ENCODE results near the gene CNTN5. TPM values are rescaled to one million over a fixed set of nuclear protein-coding genes. Genes with fewer than 3 reads are reported as not detected.
"Not testable (repeated sequence)": the region's sequence is repeated elsewhere in the genome, so short reads cannot be mapped to it uniquely, and the experiment has no call there.

CNTN5 gene
- total RNA-seq, 2 experiments from 2014 or later, result not detected

DNA sequence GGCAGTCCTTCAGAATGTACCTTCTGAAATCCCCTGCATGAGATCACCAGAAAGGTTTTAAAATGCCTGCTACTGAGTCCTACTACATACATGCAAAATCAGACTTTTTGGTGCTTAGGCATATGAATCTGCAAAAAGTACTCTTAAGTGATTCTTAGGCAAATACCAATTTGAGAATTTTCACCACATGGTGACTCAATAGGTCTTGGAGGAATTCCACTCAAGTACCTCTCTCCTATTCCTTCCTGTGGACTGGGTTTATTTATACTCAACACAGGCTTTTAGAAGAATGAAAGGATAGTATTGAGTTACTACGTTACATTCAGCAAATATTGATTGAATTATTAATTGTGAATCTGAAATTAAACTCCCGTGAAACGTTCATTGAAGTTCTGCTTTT lies 223.9 kb downstream of the CNTN5 start:
- ATAC-seq, result no peak
- POLR2A ChIA-PET, result no interaction called here
- peaks cover 15% of the 10 kb centered on the region for H3K9me3 Mint-ChIP-seq (ENCODE audit: insufficient read depth)
- DNase-seq, result no peak
- no peak overlapping the region for H3K4me3 Mint-ChIP-seq
- H3K27me3 Mint-ChIP-seq (ENCODE audit: low read depth), result no peaks in the 10 kb centered on the region
- no peaks in the 10 kb centered on the region for H3K4me1 Mint-ChIP-seq (ENCODE audit: low read depth)
- CTCF ChIA-PET, result no interaction called here
- no peaks in the 10 kb centered on the region for H3K36me3 Mint-ChIP-seq (ENCODE audit: low read depth)
- no peak overlapping the region for H3K27ac Mint-ChIP-seq

DNA sequence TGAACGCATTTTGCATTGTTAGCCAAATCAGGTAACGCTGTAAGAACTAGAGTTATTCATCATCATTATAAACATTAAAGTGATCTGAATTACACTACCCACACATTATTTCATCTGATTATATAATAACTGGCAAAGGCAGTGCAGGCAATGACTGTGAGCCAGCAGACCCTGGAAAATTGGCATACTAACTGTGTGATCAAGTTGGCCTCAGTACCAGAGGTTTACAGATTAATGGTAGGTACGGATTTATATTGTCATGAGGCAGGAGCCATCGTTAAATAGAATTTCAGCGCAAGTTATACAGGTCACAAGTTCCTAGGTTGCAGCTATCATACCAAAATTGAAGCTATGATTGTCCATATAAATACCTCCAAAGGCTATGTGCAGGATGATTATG lies 225.4 kb downstream of the CNTN5 start:
- Mint-ChIP-seq H3K27ac (no peak overlapping the region), H3K4me1 (ENCODE audit: low read depth) (no peaks in the 10 kb centered on the region), H3K27me3 (ENCODE audit: low read depth) (no peaks in the 10 kb centered on the region), H3K36me3 (ENCODE audit: low read depth) (no peaks in the 10 kb centered on the region), H3K9me3 (ENCODE audit: insufficient read depth) (peaks cover 6% of the 10 kb centered on the region), H3K4me3 (no peak overlapping the region)
- POLR2A ChIA-PET, result no interaction called here
- CTCF ChIA-PET, result no interaction called here
- ATAC-seq (no peak), DNase-seq (no peak)

DNA sequence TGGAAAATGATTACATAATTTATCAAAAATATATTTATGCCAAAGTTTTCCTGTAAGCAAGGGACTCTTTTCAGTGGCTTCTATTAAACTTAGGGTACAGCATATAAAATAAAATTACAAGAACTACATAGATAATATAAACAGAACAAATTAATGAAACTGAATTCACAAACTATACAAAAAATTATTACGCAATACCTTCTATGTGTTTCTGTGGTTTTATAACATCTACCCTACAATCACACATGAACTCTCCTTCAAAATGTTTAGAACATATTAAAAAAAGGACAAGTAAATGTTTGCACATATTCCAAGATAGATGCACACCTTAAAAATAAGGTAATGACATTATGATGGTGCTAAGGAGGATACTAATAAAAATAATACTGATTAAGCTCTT lies 235.9 kb downstream of the CNTN5 start:
- Mint-ChIP-seq H3K36me3 (ENCODE audit: low read depth) (no peaks in the 10 kb centered on the region), H3K4me1 (ENCODE audit: low read depth) (no peaks in the 10 kb centered on the region), H3K27ac (no peak overlapping the region), H3K9me3 (ENCODE audit: insufficient read depth) (peaks cover 6% of the 10 kb centered on the region), H3K27me3 (ENCODE audit: low read depth) (no peaks in the 10 kb centered on the region), H3K4me3 (no peak overlapping the region)
- CTCF ChIA-PET, result no interaction called here
- DNase-seq (no peak), ATAC-seq (no peak)
- POLR2A ChIA-PET, result no interaction called here

DNA sequence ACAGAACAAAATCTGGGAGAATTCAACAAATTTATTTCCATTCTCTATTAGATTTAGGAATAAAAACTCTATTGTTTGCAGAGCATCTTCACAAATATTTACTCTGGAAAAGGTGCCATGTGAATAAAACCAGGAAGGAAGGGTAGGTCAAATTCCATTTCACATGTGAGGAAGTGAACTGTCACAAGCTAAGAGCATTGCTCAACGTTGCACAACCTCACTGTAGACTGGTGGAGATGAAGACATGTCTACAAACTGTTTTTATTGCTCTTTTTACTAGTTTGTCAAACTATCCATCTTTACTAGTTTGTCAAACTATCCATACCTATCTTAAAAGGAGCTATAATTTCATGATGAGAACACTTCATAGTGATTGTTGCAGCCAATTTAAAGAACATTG lies 236.4 kb downstream of the CNTN5 start:
- no peaks in the 10 kb centered on the region for H3K27me3 Mint-ChIP-seq (ENCODE audit: low read depth)
- no peak overlapping the region for H3K27ac Mint-ChIP-seq
- H3K9me3 Mint-ChIP-seq (ENCODE audit: insufficient read depth), result peaks cover 6% of the 10 kb centered on the region
- ATAC-seq (no peak), DNase-seq (no peak)
- H3K36me3 Mint-ChIP-seq (ENCODE audit: low read depth), result no peaks in the 10 kb centered on the region
- CTCF ChIA-PET, result no interaction called here
- H3K4me3 Mint-ChIP-seq, result no peak overlapping the region
- POLR2A ChIA-PET, result no interaction called here
- H3K4me1 Mint-ChIP-seq (ENCODE audit: low read depth), result no peaks in the 10 kb centered on the region

DNA sequence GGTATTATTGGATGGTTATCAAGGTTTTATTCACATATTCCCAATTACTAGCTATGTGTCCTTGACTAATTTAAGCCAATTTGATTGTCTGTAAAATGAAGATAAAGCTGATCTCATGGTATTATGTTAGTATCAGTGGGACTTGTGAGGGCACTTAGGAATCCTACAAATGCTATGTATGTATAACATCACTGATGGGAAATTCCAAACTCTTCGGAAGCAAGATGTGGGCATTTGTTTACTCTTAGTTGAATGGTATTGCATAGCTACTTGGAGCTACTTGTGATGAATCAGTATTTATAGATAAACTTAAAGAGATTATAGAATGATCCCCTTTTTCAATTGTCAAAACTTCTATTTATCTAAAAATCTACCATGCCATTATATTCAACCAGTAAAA lies 239.9 kb downstream of the CNTN5 start:
- Mint-ChIP-seq H3K4me3 (no peak overlapping the region), H3K4me1 (ENCODE audit: low read depth) (no peaks in the 10 kb centered on the region), H3K27me3 (ENCODE audit: low read depth) (no peaks in the 10 kb centered on the region), H3K9me3 (ENCODE audit: insufficient read depth) (peaks cover 7% of the 10 kb centered on the region), H3K36me3 (ENCODE audit: low read depth) (no peaks in the 10 kb centered on the region), H3K27ac (no peak overlapping the region)
- no peak for ATAC-seq
- no peak for DNase-seq
- ChIA-PET POLR2A (no interaction called here), CTCF (no interaction called here)

DNA sequence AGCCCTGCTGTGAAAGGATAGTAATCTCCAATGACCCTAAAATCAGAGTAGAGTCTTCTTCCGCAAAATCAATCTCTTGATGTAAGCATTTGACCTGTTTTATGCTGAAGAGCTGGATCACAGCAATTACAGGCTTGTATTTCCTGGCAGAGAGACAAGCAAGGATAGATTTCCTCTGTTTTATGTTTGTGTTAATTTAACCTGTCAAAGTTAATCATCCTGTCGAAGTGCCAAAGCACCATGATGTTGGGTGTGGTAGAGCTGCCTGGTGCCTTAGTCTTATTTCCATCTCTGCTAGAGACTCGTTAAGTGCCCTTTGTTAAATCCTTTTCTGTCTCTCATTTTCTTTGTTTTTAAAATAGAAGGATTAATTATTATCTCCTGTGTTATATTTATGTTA lies 248.1 kb downstream of the CNTN5 start:
- no peak for ATAC-seq

DNA sequence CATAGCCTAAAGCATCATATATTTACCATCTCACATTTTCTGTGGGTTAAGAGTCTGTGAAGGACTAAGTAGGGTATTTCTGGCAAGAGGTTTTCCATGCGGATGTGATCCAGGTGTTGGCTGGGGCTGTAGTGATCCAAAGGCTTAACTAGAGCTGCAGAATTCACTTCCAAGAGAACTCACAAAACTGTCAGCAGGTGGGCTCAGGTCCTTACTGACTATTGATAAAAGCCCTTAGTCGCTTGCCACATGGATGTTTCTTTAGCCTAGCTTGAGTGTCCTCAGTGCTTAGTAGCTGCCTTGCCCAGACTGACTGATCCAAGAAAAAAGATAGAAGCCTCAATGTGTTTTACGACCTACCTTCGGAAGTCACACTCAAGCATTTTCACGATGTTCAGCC lies 250.8 kb downstream of the CNTN5 start:
- Mint-ChIP-seq H3K4me1 (ENCODE audit: low read depth) (no peaks in the 10 kb centered on the region), H3K36me3 (ENCODE audit: low read depth) (no peaks in the 10 kb centered on the region), H3K27me3 (ENCODE audit: low read depth) (no peaks in the 10 kb centered on the region), H3K9me3 (ENCODE audit: insufficient read depth) (peaks cover 14% of the 10 kb centered on the region), H3K4me3 (no peak overlapping the region), H3K27ac (no peak overlapping the region)
- no peak for ATAC-seq
- POLR2A ChIA-PET, result no interaction called here
- DNase-seq, result no peak
- CTCF ChIA-PET, result no interaction called here

More for the DNA sequence above, 248.1 kb downstream of the CNTN5 start:
- ChIA-PET CTCF (no interaction called here), POLR2A (no interaction called here)
- no peaks in the 10 kb centered on the region for H3K27me3 Mint-ChIP-seq (ENCODE audit: low read depth)
- peaks cover 9% of the 10 kb centered on the region for H3K9me3 Mint-ChIP-seq (ENCODE audit: insufficient read depth)
- no peaks in the 10 kb centered on the region for H3K36me3 Mint-ChIP-seq (ENCODE audit: low read depth)
- no peak overlapping the region for H3K4me3 Mint-ChIP-seq
- DNase-seq, result no peak
- no peak overlapping the region for H3K27ac Mint-ChIP-seq
- H3K4me1 Mint-ChIP-seq (ENCODE audit: low read depth), result no peaks in the 10 kb centered on the region

DNA sequence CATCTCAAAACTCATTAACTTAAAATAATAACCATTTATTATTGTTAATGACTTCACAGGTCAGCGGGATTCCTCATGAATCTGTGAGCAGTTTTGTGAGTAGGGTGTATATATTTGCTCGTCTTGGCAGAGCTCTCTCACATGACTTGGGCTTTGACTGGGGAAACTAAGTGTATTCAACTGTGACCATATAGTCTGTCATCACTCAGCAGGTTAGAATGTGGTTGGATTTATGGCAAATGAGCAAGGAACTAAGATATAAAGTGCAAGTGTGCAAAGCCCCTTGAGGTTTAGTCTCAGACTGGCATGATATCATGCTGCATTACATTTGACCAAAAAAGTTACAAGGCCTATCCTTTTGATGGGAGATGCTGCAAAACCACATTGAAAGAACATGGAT lies 254.8 kb downstream of the CNTN5 start:
- POLR2A ChIA-PET, result no interaction called here
- H3K4me1 Mint-ChIP-seq (ENCODE audit: low read depth), result no peaks in the 10 kb centered on the region
- H3K4me3 Mint-ChIP-seq, result no peak overlapping the region
- ATAC-seq, result no peak
- H3K9me3 Mint-ChIP-seq (ENCODE audit: insufficient read depth), result peaks cover 10% of the 10 kb centered on the region
- no peak for DNase-seq
- CTCF ChIA-PET, result no interaction called here
- no peak overlapping the region for H3K27ac Mint-ChIP-seq
- no peaks in the 10 kb centered on the region for H3K27me3 Mint-ChIP-seq (ENCODE audit: low read depth)
- H3K36me3 Mint-ChIP-seq (ENCODE audit: low read depth), result no peaks in the 10 kb centered on the region

DNA sequence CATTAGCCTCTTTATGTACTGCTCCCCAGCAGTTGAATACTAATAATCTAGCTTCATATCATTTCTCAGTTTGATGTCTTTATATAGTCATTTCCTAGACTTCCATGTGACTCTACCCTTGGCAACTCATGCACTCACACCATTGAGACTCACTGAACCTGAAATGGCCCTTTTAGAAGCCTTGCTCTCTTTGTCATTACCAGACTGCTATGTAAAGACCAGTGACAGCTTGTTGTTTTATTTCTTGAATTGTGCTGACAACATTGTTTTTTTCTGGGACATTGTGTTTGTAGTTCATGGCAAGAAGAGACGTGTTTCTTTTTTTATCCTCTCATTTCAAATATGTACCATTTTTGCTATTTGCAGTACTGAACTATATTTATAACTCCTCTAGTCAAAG lies 256.5 kb downstream of the CNTN5 start:
- DNase-seq (no peak), ATAC-seq (no peak)
- ChIA-PET POLR2A (no interaction called here), CTCF (no interaction called here)
- no peak overlapping the region for H3K27ac Mint-ChIP-seq
- no peaks in the 10 kb centered on the region for H3K27me3 Mint-ChIP-seq (ENCODE audit: low read depth)
- H3K36me3 Mint-ChIP-seq (ENCODE audit: low read depth), result no peaks in the 10 kb centered on the region
- peaks cover 10% of the 10 kb centered on the region for H3K9me3 Mint-ChIP-seq (ENCODE audit: insufficient read depth)
- no peaks in the 10 kb centered on the region for H3K4me1 Mint-ChIP-seq (ENCODE audit: low read depth)
- no peak overlapping the region for H3K4me3 Mint-ChIP-seq

DNA sequence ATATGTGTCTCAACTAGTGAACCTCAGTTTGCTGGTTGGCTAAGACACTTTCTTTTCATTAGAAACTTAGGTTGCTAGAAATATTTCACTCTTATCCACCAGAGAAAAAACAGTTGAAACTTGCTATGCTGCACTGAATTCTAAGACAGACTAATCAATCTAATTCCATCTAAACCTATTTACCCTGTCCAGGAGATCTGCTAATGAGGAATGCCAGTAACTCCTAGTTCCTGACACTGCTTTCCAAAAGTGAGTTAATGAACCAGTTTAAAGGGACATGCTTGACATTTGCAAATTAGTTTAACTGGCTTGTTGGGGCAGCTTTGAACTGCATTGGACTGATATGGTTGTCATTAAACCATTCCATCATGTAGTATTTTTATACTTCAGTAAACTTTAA lies 258.5 kb downstream of the CNTN5 start:
- Mint-ChIP-seq H3K36me3 (ENCODE audit: low read depth) (no peaks in the 10 kb centered on the region), H3K4me1 (ENCODE audit: low read depth) (no peaks in the 10 kb centered on the region), H3K9me3 (ENCODE audit: insufficient read depth) (peaks cover 6% of the 10 kb centered on the region), H3K27me3 (ENCODE audit: low read depth) (no peaks in the 10 kb centered on the region), H3K4me3 (no peak overlapping the region), H3K27ac (no peak overlapping the region)
- DNase-seq (no peak), ATAC-seq (no peak)
- ChIA-PET CTCF (no interaction called here), POLR2A (no interaction called here)

DNA sequence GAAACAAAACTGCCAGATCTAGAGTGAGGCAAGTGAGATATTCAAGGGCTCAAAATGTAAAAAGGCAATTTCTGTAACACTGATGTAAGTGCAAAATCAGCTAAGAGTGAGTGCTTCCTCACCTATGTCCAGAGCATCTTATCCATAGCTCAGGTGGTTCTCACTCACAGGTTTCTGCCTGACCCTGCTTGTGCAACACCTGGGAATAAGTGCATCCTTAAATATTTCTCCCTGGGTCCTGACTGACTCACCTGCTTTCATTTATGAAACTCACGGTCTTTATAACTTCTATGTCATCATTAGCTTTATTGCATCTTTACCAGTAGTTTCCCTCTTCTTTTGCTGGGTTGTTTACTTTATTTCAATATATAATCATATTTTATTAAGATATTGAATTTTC lies 260.6 kb downstream of the CNTN5 start:
- Mint-ChIP-seq H3K27me3 (ENCODE audit: low read depth) (no peaks in the 10 kb centered on the region), H3K27ac (no peak overlapping the region), H3K9me3 (ENCODE audit: insufficient read depth) (no peaks in the 10 kb centered on the region), H3K4me1 (ENCODE audit: low read depth) (no peaks in the 10 kb centered on the region), H3K4me3 (no peak overlapping the region), H3K36me3 (ENCODE audit: low read depth) (no peaks in the 10 kb centered on the region)
- DNase-seq (no peak), ATAC-seq (no peak)
- ChIA-PET POLR2A (no interaction called here), CTCF (no interaction called here)

DNA sequence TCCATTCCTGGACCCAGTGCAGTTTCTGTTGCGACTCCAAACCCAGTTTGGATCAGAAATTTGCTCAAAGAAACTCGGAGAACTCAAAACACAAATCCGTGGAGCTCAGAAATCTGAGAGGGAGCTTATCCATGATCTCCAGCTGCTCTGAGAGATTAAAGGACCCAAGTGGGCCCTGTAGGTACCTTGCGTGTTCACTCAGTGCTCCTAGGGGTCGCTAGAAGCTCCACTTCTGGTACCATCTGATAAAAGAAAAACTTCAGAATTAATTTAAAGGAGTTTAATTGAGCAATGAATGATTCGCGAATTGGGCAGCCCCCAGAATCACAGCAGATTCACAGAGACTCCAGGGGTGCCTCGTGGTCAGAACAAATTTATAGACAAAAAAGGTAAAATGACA lies 277.2 kb downstream of the CNTN5 start:
- ATAC-seq; H3K4me1 Mint-ChIP-seq (ENCODE audit: low read depth); H3K27me3 Mint-ChIP-seq (ENCODE audit: low read depth); DNase-seq; H3K36me3 Mint-ChIP-seq (ENCODE audit: low read depth); CTCF ChIA-PET; POLR2A ChIA-PET; H3K27ac Mint-ChIP-seq; H3K4me3 Mint-ChIP-seq: not testable (repeated sequence)
- H3K9me3 Mint-ChIP-seq (ENCODE audit: insufficient read depth), result peaks cover 29% of the 10 kb centered on the region

DNA sequence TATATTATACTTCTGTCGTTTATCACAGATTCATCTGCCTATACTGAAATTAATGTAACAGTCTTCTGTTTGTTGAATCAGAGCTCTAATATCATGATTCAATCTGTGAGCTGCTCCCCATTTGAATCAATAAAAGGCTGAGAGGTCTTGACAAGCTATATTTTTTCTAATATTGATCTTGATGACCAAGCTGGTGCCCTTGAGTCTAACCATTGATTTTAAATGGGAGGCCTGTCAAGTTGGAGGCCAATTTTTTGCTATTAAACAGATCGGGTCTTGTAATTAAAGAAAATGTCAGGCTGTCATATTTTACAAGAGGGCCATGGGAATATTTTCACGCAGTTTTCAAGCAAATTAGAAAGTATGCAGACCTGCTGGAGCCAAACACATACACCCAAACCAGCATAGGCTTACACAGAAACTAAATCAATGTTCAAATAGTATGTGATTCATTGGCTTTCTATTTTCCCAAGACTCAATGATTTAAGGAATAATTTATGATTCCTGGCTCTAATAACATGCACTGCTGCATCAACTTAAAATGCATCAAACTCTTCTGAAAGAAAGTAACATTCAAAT lies 286.9 kb downstream of the CNTN5 start:
- Mint-ChIP-seq H3K9me3 (ENCODE audit: insufficient read depth) (no peaks in the 10 kb centered on the region), H3K27me3 (ENCODE audit: low read depth) (no peaks in the 10 kb centered on the region), H3K27ac (no peak overlapping the region), H3K36me3 (ENCODE audit: low read depth) (no peaks in the 10 kb centered on the region), H3K4me1 (ENCODE audit: low read depth) (no peaks in the 10 kb centered on the region), H3K4me3 (no peak overlapping the region)
- ATAC-seq (no peak), DNase-seq (no peak)
- ChIA-PET CTCF (no interaction called here), POLR2A (no interaction called here)

All from activated CD8-positive, alpha-beta T cell treated with anti-CD3 and anti-CD28 coated beads, Interleukin-2, amount 10 ng/mL, durations not matched to agents 7 days and 5 days (primary cell).